GM21529 (cell line): ENCODE results near the gene GAK.
"Not testable (repeated sequence)": the region's sequence is repeated elsewhere in the genome, so short reads cannot be mapped to it uniquely, and the experiment has no call there.

Experiments
- ATAC-seq: cut with Tn5 transposase; IDR thresholded peaks from one replicate; pipeline ENCODE4 v1.9.1; 2021; ENCODE audit not compliant: unreplicated experiment

GAK gene

GRCh38 chr4:821181-821591 lies 110.9 kb downstream of the GAK start:
- ATAC-seq: no peak

GRCh38 chr4:820230-821172 lies 111.6 kb downstream of the GAK start:
- ATAC-seq: no peak

- ATAC-seq: no peak
These were observed 112.5 kb downstream of the GAK start for GRCh38 chr4:819401-820229.

- ATAC-seq: no peak
These were observed 113.8 kb downstream of the GAK start for GRCh38 chr4:818106-818921.

- no peak for ATAC-seq
These were observed 116.5 kb downstream of the GAK start for GRCh38 chr4:815464-816146.

GRCh38 chr4:814312-814850 lies 117.7 kb downstream of the GAK start:
- no peak for ATAC-seq

- ATAC-seq: no peak
These were observed 118.2 kb downstream of the GAK start for GRCh38 chr4:813900-814299.

GRCh38 chr4:808860-809570 lies 123.1 kb downstream of the GAK start:
- no peak for ATAC-seq

GRCh38 chr4:807792-808191 lies 124.3 kb downstream of the GAK start:
- no peak for ATAC-seq

- not testable (repeated sequence) for ATAC-seq
These were observed 125.1 kb downstream of the GAK start for GRCh38 chr4:806979-807378.

- no peak for ATAC-seq
These were observed 127.3 kb downstream of the GAK start for GRCh38 chr4:804804-805203.

- ATAC-seq: no peak
These were observed 128.2 kb downstream of the GAK start for GRCh38 chr4:803884-804283.

GRCh38 chr4:801436-802124 lies 130.5 kb downstream of the GAK start:
- no peak for ATAC-seq
